Skeletal muscle tissue (tissue), 4 donors: ENCODE data around the gene TBATA. TPM values are rescaled to one million over a fixed set of nuclear protein-coding genes. Genes with fewer than 3 reads are reported as not detected.

Source experiments
- H3K27ac ChIP-seq: one replicate; pipeline ENCODE4 v1.7.0; 2013; ENCODE audit warnings: mild to moderate bottlenecking, low read depth, low read length, inconsistent platforms
- H3K27me3 ChIP-seq, 3 donors: one replicate each; pipeline ENCODE4 v1.7.0; 2013; ENCODE audit warnings: low read length in 3 of 3; ENCODE audit not compliant: control insufficient read depth in 3 of 3, insufficient read depth in 3 of 3
- H3K36me3 ChIP-seq, 3 donors: one replicate each; pipeline ENCODE4 v1.7.0; 2013; ENCODE audit warnings: low read length in 3 of 3; ENCODE audit not compliant: control insufficient read depth in 3 of 3, insufficient read depth in 3 of 3
- H3K4me1 ChIP-seq, 3 donors: one replicate each; pipeline ENCODE4 v1.7.0; 2013; ENCODE audit warnings: low read length in 3 of 3, mild to moderate bottlenecking in 3 of 3; ENCODE audit not compliant: control insufficient read depth in 3 of 3, insufficient read depth in 3 of 3
- H3K4me3 ChIP-seq, 3 donors: one replicate each; pipeline ENCODE4 v1.7.0; 2013; ENCODE audit warnings: low read length in 3 of 3
- H3K9ac ChIP-seq, 3 donors: one replicate each; pipeline ENCODE4 v1.7.0; 2013; ENCODE audit warnings: low read length in 3 of 3, mild to moderate bottlenecking in 3 of 3, moderate library complexity in 2 of 3, low read depth in 1 of 3
- H3K9me3 ChIP-seq, 3 donors: one replicate each; pipeline ENCODE4 v1.7.0; 2013; ENCODE audit warnings: low read length in 3 of 3; ENCODE audit not compliant: control insufficient read depth in 3 of 3
- total RNA-seq: library from RNA; depleted of rRNA; stranded (reverse); fragments of >200 nt; gene quantifications from one replicate; pipeline ENCODE4 v1.2.3, GENCODE V29; 2014
- donor health status: Osteomylitis.

Gene TBATA
- total RNA-seq, 1 donor from 2014 or later = not detected

GRCh38 chr10:70795613-70796012 lies 10.4 kb upstream of the TBATA start:
- Histone ChIP-seq H3K9me3 (no peaks in the 10 kb centered on the region), H3K36me3 (no peaks in the 10 kb centered on the region), H3K4me1 (no peaks in the 10 kb centered on the region), H3K27ac (no peak overlapping the region), H3K9ac (no peak overlapping the region), H3K27me3 (peaks cover 0 to 7% (median 5%) of the 10 kb centered on the region in 3 donors), H3K4me3 (no peak overlapping the region)

GRCh38 chr10:70791386-70792039 lies 6.3 kb upstream of the TBATA start:
- no peak overlapping the region for H3K27ac ChIP-seq
- no peaks in the 10 kb centered on the region for H3K36me3 ChIP-seq
- H3K9me3 ChIP-seq = peaks cover 0 to 3% (median 0%) of the 10 kb centered on the region in 3 donors
- no peaks in the 10 kb centered on the region for H3K27me3 ChIP-seq
- no peak overlapping the region for H3K4me3 ChIP-seq
- no peak overlapping the region for H3K9ac ChIP-seq
- H3K4me1 ChIP-seq = no peaks in the 10 kb centered on the region

GRCh38 chr10:70786799-70787415 lies 1.7 kb upstream of the TBATA start:
- H3K27ac ChIP-seq = no peak overlapping the region
- no peak overlapping the region for H3K9ac ChIP-seq
- peaks cover 0 to 3% (median 0%) of the 10 kb centered on the region in 3 donors for H3K9me3 ChIP-seq
- no peak overlapping the region for H3K4me3 ChIP-seq
- H3K4me1 ChIP-seq = peaks cover 0 to 2% (median 2%) of the 10 kb centered on the region in 3 donors
- peaks cover 4 to 11% (median 4%) of the 10 kb centered on the region in 3 donors for H3K27me3 ChIP-seq
- H3K36me3 ChIP-seq = no peaks in the 10 kb centered on the region

- H3K4me3 ChIP-seq = no peak overlapping the region
- no peaks in the 10 kb centered on the region for H3K36me3 ChIP-seq
- peaks cover 0 to 2% (median 2%) of the 10 kb centered on the region in 3 donors for H3K4me1 ChIP-seq
- peaks cover 0 to 3% (median 0%) of the 10 kb centered on the region in 3 donors for H3K9me3 ChIP-seq
- peaks cover 4 to 11% (median 4%) of the 10 kb centered on the region in 3 donors for H3K27me3 ChIP-seq
- H3K27ac ChIP-seq = no peak overlapping the region
- H3K9ac ChIP-seq = no peak overlapping the region
Observed at GRCh38 chr10:70784471-70784870, 706 bp downstream of the TBATA start.

GRCh38 chr10:70784016-70784415 lies 1.2 kb downstream of the TBATA start:
- no peak overlapping the region for H3K9ac ChIP-seq

GRCh38 chr10:70782746-70783680 lies 2.2 kb downstream of the TBATA start:
- H3K9ac ChIP-seq = no peak overlapping the region
- H3K9me3 ChIP-seq = peaks cover 0 to under 1% (median 0%) of the 10 kb centered on the region in 3 donors
- peaks cover 4 to 12% (median 4%) of the 10 kb centered on the region in 3 donors for H3K27me3 ChIP-seq
- no peak overlapping the region for H3K27ac ChIP-seq
- H3K4me3 ChIP-seq = no peak overlapping the region
- H3K36me3 ChIP-seq = no peaks in the 10 kb centered on the region
- peaks cover 0 to 9% (median 2%) of the 10 kb centered on the region in 3 donors for H3K4me1 ChIP-seq

More at GRCh38 chr10:70784016-70784415, 1.2 kb downstream of the TBATA start:
- Histone ChIP-seq H3K27me3 (peaks cover 4 to 11% (median 4%) of the 10 kb centered on the region in 3 donors), H3K27ac (no peak overlapping the region), H3K9me3 (peaks cover 0 to 3% (median 0%) of the 10 kb centered on the region in 3 donors), H3K4me3 (no peak overlapping the region), H3K36me3 (no peaks in the 10 kb centered on the region), H3K4me1 (peaks cover 0 to 7% (median 2%) of the 10 kb centered on the region in 3 donors)

GRCh38 chr10:70782086-70782745 lies 3.0 kb downstream of the TBATA start:
- Histone ChIP-seq H3K4me3 (no peak overlapping the region), H3K27me3 (peaks cover 4 to 13% (median 4%) of the 10 kb centered on the region in 3 donors), H3K4me1 (peaks cover 0 to 9% (median 2%) of the 10 kb centered on the region in 3 donors), H3K27ac (no peak overlapping the region), H3K9me3 (no peaks in the 10 kb centered on the region), H3K36me3 (no peaks in the 10 kb centered on the region), H3K9ac (no peak overlapping the region)

GRCh38 chr10:70781461-70782051 lies 3.6 kb downstream of the TBATA start:
- Histone ChIP-seq H3K9me3 (no peaks in the 10 kb centered on the region), H3K4me1 (peaks cover 0 to 9% (median 2%) of the 10 kb centered on the region in 3 donors), H3K4me3 (no peak overlapping the region), H3K27ac (no peak overlapping the region), H3K9ac (no peak overlapping the region), H3K36me3 (no peaks in the 10 kb centered on the region), H3K27me3 (peaks cover 4 to 13% (median 4%) of the 10 kb centered on the region in 3 donors)

- H3K9me3 ChIP-seq = no peaks in the 10 kb centered on the region
- peaks cover 0 to 9% (median 2%) of the 10 kb centered on the region in 3 donors for H3K4me1 ChIP-seq
- no peaks in the 10 kb centered on the region for H3K36me3 ChIP-seq
- H3K4me3 ChIP-seq = no peak overlapping the region
- peaks cover 4 to 13% (median 4%) of the 10 kb centered on the region in 3 donors for H3K27me3 ChIP-seq
- no peak overlapping the region for H3K27ac ChIP-seq
- H3K9ac ChIP-seq = no peak overlapping the region
Observed at GRCh38 chr10:70780772-70781171, 4.4 kb downstream of the TBATA start.
